NCI-H1417 treated with DMSO at 0.1 percent for 48 hours (cell line): ENCODE results near the gene GRHPR.
"Not testable (repeated sequence)": the region's sequence is repeated elsewhere in the genome, so short reads cannot be mapped to it uniquely, and the experiment has no call there.

ENCODE experiments used
- DNase-seq: peaks from one replicate; lab custom pipeline; 2025; lab: John Stamatoyannopoulos, UW

Gene GRHPR

DNA sequence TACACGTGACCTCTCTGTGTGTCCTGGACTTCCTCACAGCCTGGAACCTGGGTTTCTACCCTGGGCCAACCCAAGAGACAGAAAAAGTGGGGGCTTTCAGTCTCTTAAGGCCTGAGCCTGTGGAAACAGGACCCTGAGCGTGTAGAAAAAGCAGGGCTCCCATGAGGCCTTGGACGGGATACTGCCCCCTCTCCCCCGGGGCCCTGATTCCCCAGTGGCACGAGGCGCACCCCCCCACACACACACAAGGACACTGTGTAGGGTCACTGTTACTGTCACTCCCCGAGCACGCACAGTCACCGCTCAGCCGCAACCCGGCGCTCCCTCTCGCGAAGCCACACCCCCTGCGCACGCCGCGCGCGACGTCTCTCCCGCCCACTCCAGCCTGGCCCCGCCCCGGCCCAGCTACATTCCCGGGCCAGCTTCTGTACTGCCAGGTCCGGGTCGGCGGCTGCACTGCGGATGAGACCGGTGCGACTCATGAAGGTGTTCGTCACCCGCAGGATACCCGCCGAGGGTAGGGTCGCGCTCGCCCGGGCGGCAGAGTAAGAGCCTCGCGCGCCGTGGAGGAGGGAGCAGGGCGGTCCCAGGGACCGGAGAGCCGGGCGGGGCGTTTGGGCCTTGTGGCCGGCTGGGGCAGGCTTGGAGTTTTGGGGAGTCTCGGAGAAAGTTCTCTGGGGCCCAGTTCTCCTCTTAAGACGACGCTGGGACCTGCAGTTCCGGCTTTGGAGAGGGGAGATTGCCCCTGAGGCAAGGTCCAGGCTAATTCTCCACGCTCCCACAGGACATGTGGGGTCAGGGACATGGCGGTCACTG is at the start of gene GRHPR:
Gene GRHPR, plus strand, starts transcription at position 408 of the 816 bp plus-strand sequence. Its CDS starts 55 bp downstream, at position 463.
- DNase-seq = peak; percentile 8

GRCh38 chr9:37372839-37373238 is 49.7 kb upstream of the GRHPR start:
- DNase-seq = no peak

DNA sequence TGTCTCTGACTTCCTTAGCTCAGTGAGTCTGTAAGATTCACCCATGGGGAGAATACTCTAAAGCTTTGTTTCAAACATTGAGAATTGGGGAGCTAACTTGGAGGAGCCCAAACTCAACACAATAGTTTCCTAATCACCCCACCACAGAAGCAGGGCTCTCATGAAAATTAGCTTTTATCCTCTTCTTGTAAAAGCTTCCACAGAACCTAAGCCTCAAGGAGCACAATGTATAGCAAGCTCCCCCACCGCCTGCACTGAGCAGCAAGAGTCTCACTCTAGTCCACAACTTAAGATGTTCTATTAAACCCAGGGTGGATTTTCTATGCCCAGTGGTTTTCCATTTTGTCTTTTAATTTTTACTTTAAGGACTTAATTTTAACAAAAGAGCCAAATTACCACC is 48.9 kb upstream of the GRHPR start:
- DNase-seq = no peak

- no peak for DNase-seq
These were observed 47.6 kb upstream of the GRHPR start for GRCh38 chr9:37374892-37375291.

- no peak for DNase-seq
These were observed 44.5 kb upstream of the GRHPR start for GRCh38 chr9:37377688-37378612.

GRCh38 chr9:37378613-37379004 is 43.9 kb upstream of the GRHPR start:
- no peak for DNase-seq

DNA sequence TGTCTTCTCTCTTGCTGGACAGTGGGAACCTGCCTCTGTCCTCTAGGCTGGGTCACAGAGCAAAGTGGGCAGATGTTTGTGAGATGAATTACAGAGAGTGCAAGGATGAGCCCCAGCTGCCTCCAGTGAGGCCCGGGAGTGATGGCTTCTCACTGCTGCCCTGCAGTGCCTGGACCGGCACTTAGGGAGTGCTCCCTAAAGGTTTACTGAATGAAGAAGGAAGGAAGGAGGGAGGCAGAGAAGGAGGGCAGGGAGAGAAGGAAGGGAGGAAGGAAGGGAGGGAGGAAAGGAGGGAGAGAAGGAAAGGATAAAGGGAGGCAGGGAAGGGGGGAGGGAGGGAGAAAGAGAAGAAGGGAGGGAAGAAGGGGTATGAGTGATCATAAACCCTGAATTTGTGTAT is 42.7 kb upstream of the GRHPR start:
- no peak for DNase-seq

GRCh38 chr9:37380570-37380969 is 41.9 kb upstream of the GRHPR start:
- no peak for DNase-seq

GRCh38 chr9:37381094-37381741 is 41.3 kb upstream of the GRHPR start:
- no peak for DNase-seq

DNA sequence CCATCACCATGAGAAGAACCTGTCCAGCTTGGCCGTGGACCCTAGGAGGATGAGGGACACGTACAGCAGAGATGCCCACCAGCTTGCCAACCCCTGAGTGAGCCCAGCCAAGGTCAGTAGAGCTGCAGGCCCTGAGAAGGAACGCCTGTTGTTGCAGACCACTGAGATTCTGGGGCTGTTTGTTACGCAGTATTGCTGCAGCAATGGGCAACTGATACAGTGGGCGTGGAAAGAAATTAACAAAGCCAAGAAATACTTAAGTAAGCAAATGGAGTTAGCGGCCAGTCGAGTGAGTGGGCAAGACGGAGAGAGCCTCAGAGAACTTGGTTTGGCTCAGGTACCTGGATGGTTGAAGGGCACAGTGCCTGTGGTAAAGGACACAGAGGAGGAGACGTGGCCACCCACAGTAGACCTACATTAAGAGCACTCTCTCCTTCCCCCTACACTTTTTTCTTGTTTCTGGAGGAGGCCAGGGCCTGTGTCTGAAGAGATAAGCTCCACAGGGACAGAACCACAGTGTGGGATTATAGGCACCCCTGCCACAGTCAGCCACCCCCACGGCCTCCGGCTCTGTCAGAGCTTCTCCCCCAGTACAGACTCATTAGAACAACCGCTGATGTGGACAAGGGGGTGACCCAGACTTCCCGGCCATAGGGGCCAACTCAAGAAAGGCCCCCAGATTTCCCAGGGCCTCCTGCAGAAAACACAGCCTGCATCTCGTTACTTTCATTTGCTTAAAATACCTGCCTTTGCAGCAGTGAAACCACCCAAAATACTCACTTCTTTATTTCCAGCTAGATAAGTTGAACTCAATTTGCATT is 40.1 kb upstream of the GRHPR start:
- DNase-seq = no peak

DNA sequence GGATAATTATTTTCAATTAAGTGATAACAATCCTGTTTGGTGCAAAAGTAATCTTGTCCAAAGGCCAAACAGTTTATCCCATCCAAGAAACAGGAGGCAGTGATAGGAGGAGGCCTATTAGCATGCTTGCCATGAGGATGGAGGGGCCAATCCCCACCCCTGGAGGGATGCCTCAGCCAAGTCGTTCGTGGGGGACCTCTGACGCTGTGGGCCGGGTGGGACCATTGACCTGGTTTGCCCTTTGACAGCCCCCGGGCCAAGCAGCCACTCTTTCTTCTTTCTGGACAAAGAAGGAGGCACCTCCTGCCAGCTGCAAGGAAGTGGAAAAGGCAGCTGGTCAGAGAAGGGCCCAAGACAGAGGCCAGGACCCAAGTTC is 39.5 kb upstream of the GRHPR start:
- no peak for DNase-seq

DNA sequence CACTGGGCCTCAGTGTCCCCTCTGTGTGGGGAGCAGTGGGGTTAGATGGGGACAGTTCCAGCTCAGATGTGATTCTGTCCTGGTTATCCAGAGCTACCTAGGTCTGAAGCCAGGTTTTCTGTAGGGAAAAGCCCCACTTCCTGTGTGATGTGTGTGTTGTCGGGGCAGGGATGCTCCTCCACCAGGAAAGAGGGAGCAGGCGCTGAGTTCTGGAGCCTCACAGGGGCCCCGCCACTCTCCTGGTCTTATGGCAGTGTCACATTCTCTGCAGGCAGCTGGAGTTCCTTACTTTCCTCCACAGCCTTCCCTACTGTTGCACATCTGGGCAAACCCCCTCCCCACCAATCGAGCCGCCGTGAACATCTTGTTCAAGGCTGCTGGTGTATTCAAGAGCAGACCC is 39.1 kb upstream of the GRHPR start:
- no peak for DNase-seq

- no peak for DNase-seq
These were observed 38.4 kb upstream of the GRHPR start for GRCh38 chr9:37383876-37384746.

DNA sequence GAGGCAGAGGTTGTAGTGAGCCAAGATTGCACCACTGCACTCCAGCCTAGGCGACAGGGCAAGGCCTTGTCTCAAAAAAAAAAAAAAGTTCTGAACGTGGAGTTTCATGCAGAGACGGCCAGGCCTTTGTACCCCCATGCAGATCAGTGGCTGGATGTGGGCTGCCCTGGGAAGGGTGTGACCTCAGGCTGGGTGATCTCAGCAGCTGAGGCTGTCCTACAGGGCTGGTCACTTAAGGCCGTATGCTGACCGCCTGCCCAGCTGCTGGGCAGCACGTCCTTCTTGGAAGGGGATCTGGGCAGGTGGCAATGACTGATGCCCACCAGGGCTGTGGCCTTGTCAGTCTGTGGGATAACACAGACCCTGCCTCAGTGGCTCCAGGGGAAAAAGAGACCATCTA is 37.2 kb upstream of the GRHPR start:
- DNase-seq = no peak

DNA sequence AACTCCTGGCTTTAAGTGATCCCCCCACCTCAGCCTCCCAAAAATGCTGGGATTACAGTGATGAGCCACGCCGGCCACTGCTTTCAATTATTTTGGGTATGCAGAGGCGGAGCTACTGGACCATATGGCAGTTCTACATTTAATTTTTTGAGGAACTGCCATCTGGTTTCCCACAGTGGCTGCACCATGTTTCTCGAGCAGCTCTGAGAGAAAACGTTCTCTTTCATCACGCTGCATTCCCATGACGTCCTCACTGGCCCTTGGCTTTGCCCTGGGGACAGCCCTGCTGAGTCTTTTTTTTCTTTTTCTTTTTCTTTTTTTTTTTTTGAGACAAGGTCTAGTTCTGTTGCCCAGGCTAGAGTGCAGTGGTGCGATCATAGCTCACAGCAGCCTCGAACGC is 35.5 kb upstream of the GRHPR start:
- no peak for DNase-seq

DNA sequence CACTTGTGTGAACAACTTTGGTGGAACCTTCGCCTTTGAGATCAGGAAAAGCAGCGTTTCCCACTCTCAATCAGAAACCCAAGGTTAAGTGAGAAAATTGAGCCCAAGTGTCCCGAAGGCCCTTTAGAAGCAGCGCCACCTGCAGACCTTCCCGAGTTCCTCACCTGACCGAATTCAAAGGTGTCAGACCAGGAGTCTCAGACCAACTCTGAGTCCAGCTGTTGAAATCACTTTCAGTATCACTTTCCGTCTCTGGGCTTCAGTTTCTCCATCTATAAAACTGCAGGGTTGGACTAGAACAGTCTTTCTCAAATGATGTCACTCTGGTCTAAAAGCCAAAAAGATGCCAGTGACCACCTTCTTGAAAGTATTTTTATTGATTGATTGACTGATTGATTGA is 31.7 kb upstream of the GRHPR start:
- DNase-seq = no peak

- no peak for DNase-seq
These were observed 30.2 kb upstream of the GRHPR start for GRCh38 chr9:37392272-37392671.

DNA sequence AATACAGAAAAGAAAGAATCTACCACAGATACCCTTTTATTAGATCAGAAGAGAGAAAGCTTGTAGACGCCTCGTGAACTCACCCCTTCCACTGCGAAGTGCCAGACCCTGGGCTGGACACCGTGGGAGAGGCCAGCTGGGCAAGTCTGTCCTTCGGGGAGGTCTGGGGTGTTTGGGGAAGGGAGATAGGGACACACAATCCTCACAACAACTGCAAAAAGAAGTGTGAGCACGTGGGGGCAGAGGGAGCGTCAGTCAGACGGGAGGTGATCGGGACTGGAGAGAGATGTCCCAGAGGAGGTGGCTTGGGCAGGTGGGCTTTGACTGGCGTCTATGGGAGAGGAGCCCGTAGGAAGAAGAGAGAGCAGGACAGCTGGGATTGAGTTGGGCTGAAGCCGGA is 27.3 kb upstream of the GRHPR start:
- DNase-seq = no peak

GRCh38 chr9:37395663-37396062 is 26.8 kb upstream of the GRHPR start:
- no peak for DNase-seq

DNA sequence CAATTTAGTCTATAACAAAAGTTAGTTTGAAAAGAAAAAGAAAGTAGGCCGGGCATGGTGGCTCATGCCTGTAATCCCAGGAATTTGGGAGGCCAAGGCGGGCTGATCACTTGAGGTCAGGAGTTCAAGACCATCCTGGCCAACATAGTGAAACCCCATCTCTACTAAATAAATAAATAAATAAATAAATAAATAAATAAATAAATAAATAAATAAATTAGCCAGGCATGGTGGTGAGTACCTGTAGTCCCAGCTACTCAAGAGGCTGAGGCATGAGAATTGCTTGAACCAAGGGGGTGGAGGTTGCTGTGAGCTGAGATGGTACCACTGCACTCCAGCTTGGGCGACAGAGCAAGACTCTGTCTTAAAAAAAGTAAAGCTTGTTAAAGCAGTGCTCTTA is 24.5 kb upstream of the GRHPR start:
- DNase-seq = not testable (repeated sequence)
